ENCODE data around the gene SLC36A2.

DNA sequence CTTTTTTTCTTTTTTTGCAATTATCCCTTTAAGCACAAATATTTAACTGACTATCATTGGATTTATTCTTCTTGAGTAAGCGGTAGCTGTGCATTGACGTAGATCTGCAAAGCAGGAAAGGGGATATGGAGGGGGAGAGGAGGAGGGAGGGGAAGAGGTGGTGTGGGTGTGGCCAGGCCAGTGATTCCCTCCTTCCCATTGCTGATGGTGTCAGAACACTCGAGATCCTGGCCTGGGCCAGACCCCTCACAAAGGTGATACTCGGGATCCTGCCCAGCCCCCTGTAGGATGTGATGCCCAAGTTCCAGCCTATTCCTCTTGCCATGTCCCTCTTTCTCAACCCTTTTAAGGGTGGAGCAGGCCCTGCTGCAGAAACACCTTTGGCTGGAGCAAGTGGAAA lies 53.7 kb downstream of the SLC36A2 start:
- TF ChIP-seq CTCF (conservative IDR thresholded peaks at IDR 0.05; ENCODE audit: low read length), result no peak
- no peak for TF ChIP-seq EZH2phosphoT487 (IDR thresholded peaks at IDR 0.05; ENCODE audit: borderline replicate concordance, low read depth, low read length)

Measured in OCI-LY7 (cell line).